HG03432 (cell line): ENCODE data around the gene OR4Q2.
"Not testable (repeated sequence)": the region's sequence is repeated elsewhere in the genome, so short reads cannot be mapped to it uniquely, and the experiment has no call there.

Experiments
- ATAC-seq: cut with Tn5 transposase; IDR thresholded peaks from one replicate; pipeline ENCODE4 v1.9.1; 2021; ENCODE audit warnings: mild to moderate bottlenecking, moderate library complexity; ENCODE audit not compliant: unreplicated experiment

OR4Q2 gene

DNA sequence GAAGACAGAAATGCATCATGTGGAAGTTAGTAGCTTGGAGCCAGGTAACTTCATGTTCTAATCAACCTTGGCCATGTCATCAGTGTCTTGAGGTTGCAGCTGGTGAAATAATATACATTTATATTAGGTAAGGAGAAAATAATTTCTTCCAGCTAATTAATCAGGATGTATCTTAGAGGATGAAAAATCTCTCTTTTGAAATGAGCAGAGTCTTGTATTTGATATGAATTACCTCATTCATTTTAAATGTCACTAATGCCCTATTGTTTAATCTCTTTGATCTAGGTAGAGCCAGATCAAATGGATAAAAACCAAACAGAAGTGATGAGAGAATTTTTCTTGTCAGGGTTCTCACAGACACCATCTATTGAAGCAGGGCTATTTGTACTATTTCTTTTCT, at the start of gene OR4Q2:
OR4Q2 (plus strand) TSS at position 301 of the 400 bp plus-strand sequence.
- ATAC-seq = no peak

- ATAC-seq = not testable (repeated sequence)
These were observed 32.2 kb upstream of the OR4Q2 start for GRCh38 chr14:19969735-19970134.

DNA sequence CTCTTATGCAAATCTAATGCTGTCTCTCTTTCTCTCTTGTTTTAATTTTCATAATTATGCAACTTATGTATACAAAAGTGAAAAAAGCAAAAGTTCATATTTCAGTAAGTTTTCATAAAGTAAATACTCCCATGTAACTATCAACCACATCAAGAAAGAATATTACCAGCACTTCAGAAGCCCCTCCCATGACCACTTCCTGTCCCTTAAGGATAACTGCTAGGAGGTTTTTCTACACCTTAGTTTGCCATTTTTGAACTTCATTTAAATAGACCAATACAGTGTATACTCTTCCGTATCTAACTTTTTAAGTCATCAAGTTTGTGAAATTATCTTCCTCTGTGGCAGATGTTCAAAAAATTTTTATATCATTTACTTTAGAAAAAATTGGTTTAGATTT, 27.1 kb upstream of the OR4Q2 start:
- ATAC-seq = no peak

DNA sequence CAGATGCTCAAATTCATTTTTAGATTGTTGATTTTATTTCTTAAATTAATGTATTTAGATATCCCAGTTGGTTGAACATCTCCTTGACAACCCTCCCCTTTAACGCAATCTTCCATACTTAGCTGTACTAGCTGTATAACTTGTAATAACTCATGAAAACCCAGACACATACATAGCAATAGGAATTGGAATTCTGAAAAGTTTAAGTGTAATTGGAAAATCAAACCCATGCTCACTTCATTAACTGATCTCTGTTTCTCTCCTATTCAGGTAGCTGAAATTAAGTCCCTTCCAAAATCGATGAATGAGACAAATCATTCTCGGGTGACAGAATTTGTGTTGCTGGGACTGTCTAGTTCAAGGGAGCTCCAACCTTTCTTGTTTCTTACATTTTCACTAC, 26.7 kb upstream of the OR4Q2 start, which contains the start of gene OR4K15:
OR4K15 (plus strand) TSS at position 301 of the 400 bp plus-strand sequence; CDS start at position 301, 0 bp downstream.
- no peak for ATAC-seq

DNA sequence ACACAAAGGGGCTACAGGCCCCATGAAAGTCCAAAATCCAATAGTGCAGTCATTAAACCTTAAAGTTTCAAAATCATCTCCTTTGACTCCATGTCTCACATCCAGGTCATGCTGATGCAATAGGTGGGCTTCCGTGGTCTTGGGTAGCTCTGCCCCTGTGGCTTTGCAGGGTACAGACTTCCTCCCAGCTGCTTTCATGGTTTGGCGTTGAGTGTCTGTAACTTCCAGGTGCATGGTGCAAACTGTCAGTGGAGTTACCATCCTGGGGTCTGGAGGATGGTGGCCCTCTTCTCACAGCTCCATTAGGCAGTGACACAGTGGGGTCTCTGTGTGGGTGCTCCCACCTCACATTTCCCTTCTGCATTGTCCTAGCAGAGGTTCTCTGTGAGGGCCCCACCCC, 8.5 kb upstream of the OR4Q2 start:
- no peak for ATAC-seq

GRCh38 chr14:20002319-20002718, 356 bp downstream of the OR4Q2 start:
- no peak for ATAC-seq

- no peak for ATAC-seq
These were observed 6.2 kb downstream of the OR4Q2 start for GRCh38 chr14:20008156-20008555.

GRCh38 chr14:20019257-20019865, 17.4 kb downstream of the OR4Q2 start, which contains the start of gene OR4K14:
Gene OR4K14 (minus strand): TSS chr14:20019307. CDS start chr14:20015193, 4,114 bp downstream.
- no peak for ATAC-seq

- ATAC-seq = no peak
These were observed 29.1 kb downstream of the OR4Q2 start for GRCh38 chr14:20031058-20031457.

DNA sequence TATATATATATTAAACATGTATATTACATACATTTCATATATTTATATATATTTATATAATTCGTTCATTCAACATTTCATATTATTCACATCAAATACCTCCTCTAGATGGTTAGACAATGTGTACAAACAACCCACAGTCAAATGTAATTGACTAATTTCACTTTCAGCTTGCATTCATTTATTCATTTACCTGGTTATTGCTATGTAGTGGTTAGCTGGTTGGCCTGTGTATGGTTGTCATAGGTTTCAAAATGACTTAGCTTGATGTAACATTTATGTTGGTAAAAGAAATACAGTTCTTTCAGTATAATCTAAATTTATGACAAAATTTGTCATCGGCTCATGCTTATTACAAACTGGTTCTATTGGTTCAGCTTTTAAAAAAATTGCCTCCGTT, 33.5 kb downstream of the OR4Q2 start:
- ATAC-seq = no peak

- ATAC-seq = no peak
These were observed 34.0 kb downstream of the OR4Q2 start, which contains the start of gene OR4K13 for GRCh38 chr14:20035938-20036337. Gene OR4K13 (minus strand): TSS chr14:20036038. CDS start chr14:20034758, 1,280 bp downstream.

- ATAC-seq = no peak
These were observed 42.3 kb downstream of the OR4Q2 start for GRCh38 chr14:20044243-20044642.

DNA sequence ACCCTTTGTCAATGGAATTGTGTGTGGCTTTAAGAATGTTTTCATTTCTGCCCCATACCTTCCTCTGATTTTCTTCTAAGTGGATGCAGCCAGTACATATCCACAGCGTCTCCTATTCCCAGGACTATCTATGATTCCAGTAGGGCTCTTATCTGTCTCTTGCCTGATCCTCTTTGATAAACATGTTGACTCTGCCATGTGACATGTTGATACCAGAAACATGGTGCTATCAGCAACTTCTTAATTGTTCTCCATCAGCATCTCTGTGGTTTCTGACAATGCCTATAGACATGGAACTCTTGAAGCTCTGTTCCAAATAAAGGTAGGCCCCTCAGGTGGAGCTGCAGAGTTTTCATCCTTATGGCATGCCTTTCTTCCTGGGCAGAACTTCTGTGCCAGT, 46.2 kb downstream of the OR4Q2 start:
- no peak for ATAC-seq
